Left lung (tissue), 10 donors: Measurements from ENCODE around the gene OR6C6. TPM values are rescaled to one million over a fixed set of nuclear protein-coding genes. Genes with fewer than 3 reads are reported as not detected.

ENCODE experiments used
- ATAC-seq: fragments of 200-7000 bp; cut with Tn5 transposase; one replicate; pipeline ENCODE4 v1.9.1; 2020; ENCODE audit warnings: moderate library complexity
- DNase-seq, 4 donors: peaks; one replicate each; pipeline ENCODE4 v3.0.0-alpha.2; 2013 to 2020
- H3K27ac ChIP-seq, 2 donors: fragments of 200-600 bp; sonication (generic) in 1 of 2; one replicate each; pipeline versions ENCODE4 v1.5.0 to v1.8.0; 2020 to 2021
- H3K27me3 ChIP-seq, 2 donors: fragments of 200-600 bp; sonication (generic) in 1 of 2; one replicate each; pipeline versions ENCODE4 v1.5.0 to v1.8.0; 2020 to 2021
- H3K36me3 ChIP-seq, 2 donors: fragments of 200-600 bp; sonication (generic) in 1 of 2; one replicate each; pipeline versions ENCODE4 v1.5.0 to v1.8.0; 2020 to 2021
- H3K4me1 ChIP-seq, 2 donors: fragments of 200-600 bp; one replicate each; pipeline ENCODE4 v1.8.0; 2021
- H3K4me3 ChIP-seq, 2 donors: fragments of 200-600 bp; sonication (generic) in 1 of 2; one replicate each; pipeline versions ENCODE4 v1.5.0 to v1.8.0; 2020 to 2021; ENCODE audit warnings: mild to moderate bottlenecking in 1 of 2
- H3K9me3 ChIP-seq, 2 donors: fragments of 200-600 bp; sonication (generic) in 1 of 2; one replicate each; pipeline versions ENCODE4 v1.5.0 to v1.8.0; 2020 to 2021
- intact Hi-C, 2 donors: fragments of 100-400 bp; cut with DNase I; formaldehyde crosslinking; loops; one replicate each; pipeline versions ENCODE4 v1.11.2 to v1.14.2; 2022
- polyA plus RNA-seq, 6 donors: library from polyadenylated mRNA; unstranded; fragments of 120-200 nt; gene quantifications; one replicate each; pipeline ENCODE4 v1.2.1, GENCODE V29; 2013; ENCODE audit not compliant: insufficient read length in 6 of 6
- total RNA-seq, 2 donors: library from RNA; stranded (reverse); fragmentation: NEBNext Ultra II Directional; extraction: Animal tissue kit (Norgen Biotek cat#: 25700); gene quantifications; one replicate each; pipeline ENCODE4 v1.2.1, GENCODE V29; 2021
- TF ChIP-seq, protein P1 (sequence below), 2 donors: fragments of 200-600 bp; sonication (generic) in 1 of 2; IDR thresholded peaks; one replicate each; pipeline versions ENCODE4 v1.5.0 to v1.8.0; 2021; ENCODE audit warnings: antibody characterized with exemption in 2 of 2
- donor health status: DM: no; HTN: yes; CAD: no.
- donor health status: DM: no; HTN: no; CAD: no.

Gene OR6C6
- total and polyA plus RNA-seq, 8 donors, result 0.18 TPM; not detected in 7

DNA sequence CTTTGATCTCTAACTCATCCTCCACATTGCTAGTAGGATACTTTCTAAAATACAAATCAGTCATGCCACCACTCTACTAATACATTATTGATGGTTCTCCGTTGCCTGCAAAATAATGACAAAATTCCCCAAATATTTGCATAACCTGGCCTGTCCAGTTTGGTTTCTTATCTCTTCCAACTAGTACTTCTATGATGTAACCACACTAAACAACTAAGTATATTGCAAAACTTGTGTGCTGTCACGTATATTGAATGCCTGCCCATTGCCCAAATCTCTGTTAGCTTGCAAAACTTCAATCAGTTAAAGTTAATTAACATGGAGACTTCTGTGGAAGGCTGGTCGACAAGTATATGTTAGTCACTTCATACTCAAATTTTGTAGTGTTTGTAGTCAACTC lies 45.4 kb downstream of the OR6C6 start:
- H3K4me3 ChIP-seq, result no peak overlapping the region
- TF ChIP-seq, protein P1, sequence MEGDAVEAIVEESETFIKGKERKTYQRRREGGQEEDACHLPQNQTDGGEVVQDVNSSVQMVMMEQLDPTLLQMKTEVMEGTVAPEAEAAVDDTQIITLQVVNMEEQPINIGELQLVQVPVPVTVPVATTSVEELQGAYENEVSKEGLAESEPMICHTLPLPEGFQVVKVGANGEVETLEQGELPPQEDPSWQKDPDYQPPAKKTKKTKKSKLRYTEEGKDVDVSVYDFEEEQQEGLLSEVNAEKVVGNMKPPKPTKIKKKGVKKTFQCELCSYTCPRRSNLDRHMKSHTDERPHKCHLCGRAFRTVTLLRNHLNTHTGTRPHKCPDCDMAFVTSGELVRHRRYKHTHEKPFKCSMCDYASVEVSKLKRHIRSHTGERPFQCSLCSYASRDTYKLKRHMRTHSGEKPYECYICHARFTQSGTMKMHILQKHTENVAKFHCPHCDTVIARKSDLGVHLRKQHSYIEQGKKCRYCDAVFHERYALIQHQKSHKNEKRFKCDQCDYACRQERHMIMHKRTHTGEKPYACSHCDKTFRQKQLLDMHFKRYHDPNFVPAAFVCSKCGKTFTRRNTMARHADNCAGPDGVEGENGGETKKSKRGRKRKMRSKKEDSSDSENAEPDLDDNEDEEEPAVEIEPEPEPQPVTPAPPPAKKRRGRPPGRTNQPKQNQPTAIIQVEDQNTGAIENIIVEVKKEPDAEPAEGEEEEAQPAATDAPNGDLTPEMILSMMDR (IDR thresholded peaks at IDR 0.05), result no peak
- H3K9me3 ChIP-seq, result no peaks in the 10 kb centered on the region
- no peak overlapping the region for H3K27ac ChIP-seq
- no peaks in the 10 kb centered on the region for H3K27me3 ChIP-seq
- no peak for DNase-seq
- H3K36me3 ChIP-seq, result no peaks in the 10 kb centered on the region
- no peaks in the 10 kb centered on the region for H3K4me1 ChIP-seq
- no peak for ATAC-seq
- intact Hi-C loops, result no loop called here

DNA sequence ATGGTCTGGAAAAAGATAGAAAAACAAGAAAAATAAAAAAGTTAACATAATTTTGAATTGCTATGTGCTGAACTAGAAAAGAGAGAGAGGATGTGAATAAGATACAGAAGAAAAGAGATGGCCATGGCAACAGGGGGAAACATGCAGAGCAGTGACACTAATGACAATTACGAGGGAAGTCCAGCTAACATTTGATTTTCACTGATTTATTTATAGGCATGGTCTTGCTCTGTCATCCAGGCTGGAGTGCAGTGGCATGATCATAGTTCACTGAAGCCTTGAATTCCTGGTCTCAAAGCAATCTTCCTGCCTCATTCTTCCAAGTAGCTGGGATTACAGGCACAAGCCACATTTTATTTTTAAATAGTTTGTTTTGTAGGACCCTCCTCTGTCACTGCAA lies 50.2 kb downstream of the OR6C6 start:
- no peak overlapping the region for H3K4me3 ChIP-seq
- ATAC-seq (no peak), DNase-seq (no peak)
- H3K9me3 ChIP-seq, result no peaks in the 10 kb centered on the region
- TF ChIP-seq, protein P1 (IDR thresholded peaks at IDR 0.05), result no peak
- no peaks in the 10 kb centered on the region for H3K36me3 ChIP-seq
- intact Hi-C loops, result no loop called here
- no peak overlapping the region for H3K27ac ChIP-seq
- H3K27me3 ChIP-seq, result no peaks in the 10 kb centered on the region
- H3K4me1 ChIP-seq, result no peaks in the 10 kb centered on the region

DNA sequence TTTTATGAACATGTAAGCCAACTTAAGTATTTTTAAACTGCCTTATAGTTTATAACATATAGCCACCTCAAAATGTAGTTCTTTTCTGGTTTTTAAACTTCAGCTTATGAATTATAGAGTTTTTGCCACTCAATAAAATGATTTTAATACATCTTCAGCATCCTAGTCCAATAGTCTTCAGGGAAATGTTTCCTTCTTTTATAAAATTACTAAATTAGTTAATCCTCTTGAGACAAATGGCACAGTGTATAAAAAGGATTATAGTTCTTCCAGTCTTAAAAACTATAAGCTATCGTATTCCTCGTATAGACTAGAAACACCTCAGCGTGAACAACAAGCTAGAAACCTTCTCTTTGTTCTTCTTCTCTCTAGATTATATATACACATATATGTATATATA lies 52.1 kb downstream of the OR6C6 start, which contains the start of gene OR6C74:
Gene OR6C74 (plus strand): TSS at position 301 of the 400 bp plus-strand sequence. CDS start 2,679 bp downstream, outside the sequence.
- no peak for DNase-seq
- H3K27me3 ChIP-seq, result no peaks in the 10 kb centered on the region
- ATAC-seq, result no peak
- intact Hi-C loops, result no loop called here
- TF ChIP-seq, protein P1 (IDR thresholded peaks at IDR 0.05), result no peak
- H3K36me3 ChIP-seq, result no peaks in the 10 kb centered on the region
- no peaks in the 10 kb centered on the region for H3K4me1 ChIP-seq
- no peak within 1 kb of the TSS for H3K4me3 ChIP-seq
- H3K27ac ChIP-seq, result no peak within 1 kb of the TSS
- no peaks in the 10 kb centered on the region for H3K9me3 ChIP-seq

Other genes starting within 250 kb of the OR6C6 start
- gene OR9K2, start 170.2 kb downstream of the OR6C6 start, total RNA-seq, result not detected
- not detected for gene OR9K2, start 170.2 kb downstream of the OR6C6 start, polyA plus RNA-seq
- not detected for gene OR10A7, start 75.5 kb downstream of the OR6C6 start, total RNA-seq
- not detected for gene OR10A7, start 75.5 kb downstream of the OR6C6 start, polyA plus RNA-seq
- not detected for gene OR6C74, start 52.0 kb downstream of the OR6C6 start, total RNA-seq
- gene OR6C74, start 52.0 kb downstream of the OR6C6 start, polyA plus RNA-seq, result not detected
- not detected for gene OR6C1, start 17.8 kb upstream of the OR6C6 start, total RNA-seq
- gene OR6C1, start 17.8 kb upstream of the OR6C6 start, polyA plus RNA-seq, result not detected
- gene OR6C3, start 34.2 kb upstream of the OR6C6 start, total RNA-seq, result not detected
- gene OR6C3, start 34.2 kb upstream of the OR6C6 start, polyA plus RNA-seq, result not detected
- not detected for gene OR6C75, start 66.4 kb upstream of the OR6C6 start, total RNA-seq
- under 1 TPM in 4 of 6 donors, not detected in 2; 0.05 to 0.13 (median 0.11) TPM for gene OR6C75, start 66.4 kb upstream of the OR6C6 start, polyA plus RNA-seq
- not detected for gene OR6C65, start 104.0 kb upstream of the OR6C6 start, total RNA-seq
- not detected for gene OR6C65, start 104.0 kb upstream of the OR6C6 start, polyA plus RNA-seq
- not detected for gene OR6C76, start 129.7 kb upstream of the OR6C6 start, total RNA-seq
- gene OR6C76, start 129.7 kb upstream of the OR6C6 start, polyA plus RNA-seq, result not detected
- not detected for gene OR6C2, start 147.5 kb upstream of the OR6C6 start, total RNA-seq
- gene OR6C2, start 147.5 kb upstream of the OR6C6 start, polyA plus RNA-seq, result not detected
- gene OR6C70, start 173.6 kb upstream of the OR6C6 start, total RNA-seq, result not detected
- not detected for gene OR6C70, start 173.6 kb upstream of the OR6C6 start, polyA plus RNA-seq
- gene OR6C68, start 195.8 kb upstream of the OR6C6 start, total RNA-seq, result not detected
- not detected for gene OR6C68, start 195.8 kb upstream of the OR6C6 start, polyA plus RNA-seq